ENCODE data around the gene PAPSS2.
"Not testable (repeated sequence)": the region's sequence is repeated elsewhere in the genome, so short reads cannot be mapped to it uniquely, and the experiment has no call there.

- TF ChIP-seq FOXA1 (IDR thresholded peaks at IDR 0.05); EGR1 (IDR thresholded peaks at IDR 0.05; ENCODE audit: low read depth in 2 of 2): not testable (repeated sequence)
- TF ChIP-seq, protein P1, sequence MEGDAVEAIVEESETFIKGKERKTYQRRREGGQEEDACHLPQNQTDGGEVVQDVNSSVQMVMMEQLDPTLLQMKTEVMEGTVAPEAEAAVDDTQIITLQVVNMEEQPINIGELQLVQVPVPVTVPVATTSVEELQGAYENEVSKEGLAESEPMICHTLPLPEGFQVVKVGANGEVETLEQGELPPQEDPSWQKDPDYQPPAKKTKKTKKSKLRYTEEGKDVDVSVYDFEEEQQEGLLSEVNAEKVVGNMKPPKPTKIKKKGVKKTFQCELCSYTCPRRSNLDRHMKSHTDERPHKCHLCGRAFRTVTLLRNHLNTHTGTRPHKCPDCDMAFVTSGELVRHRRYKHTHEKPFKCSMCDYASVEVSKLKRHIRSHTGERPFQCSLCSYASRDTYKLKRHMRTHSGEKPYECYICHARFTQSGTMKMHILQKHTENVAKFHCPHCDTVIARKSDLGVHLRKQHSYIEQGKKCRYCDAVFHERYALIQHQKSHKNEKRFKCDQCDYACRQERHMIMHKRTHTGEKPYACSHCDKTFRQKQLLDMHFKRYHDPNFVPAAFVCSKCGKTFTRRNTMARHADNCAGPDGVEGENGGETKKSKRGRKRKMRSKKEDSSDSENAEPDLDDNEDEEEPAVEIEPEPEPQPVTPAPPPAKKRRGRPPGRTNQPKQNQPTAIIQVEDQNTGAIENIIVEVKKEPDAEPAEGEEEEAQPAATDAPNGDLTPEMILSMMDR (IDR thresholded peaks at IDR 0.05; ENCODE audit: low read depth, low read length, missing input control) = not testable (repeated sequence)
- TF ChIP-seq, protein P2, sequence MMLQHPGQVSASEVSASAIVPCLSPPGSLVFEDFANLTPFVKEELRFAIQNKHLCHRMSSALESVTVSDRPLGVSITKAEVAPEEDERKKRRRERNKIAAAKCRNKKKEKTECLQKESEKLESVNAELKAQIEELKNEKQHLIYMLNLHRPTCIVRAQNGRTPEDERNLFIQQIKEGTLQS (IDR thresholded peaks at IDR 0.05) = not testable (repeated sequence)
These were observed 83.4 kb downstream of the PAPSS2 start for GRCh38 chr10:87742992-87743610.

Measured in liver (tissue), 3 donors.